HG03571 (cell line): ENCODE measurements around the gene HRCT1.

ENCODE experiments used
- ATAC-seq: cut with Tn5 transposase; IDR thresholded peaks from one replicate; pipeline ENCODE4 v1.9.1; 2021; ENCODE audit not compliant: unreplicated experiment

Gene HRCT1

DNA sequence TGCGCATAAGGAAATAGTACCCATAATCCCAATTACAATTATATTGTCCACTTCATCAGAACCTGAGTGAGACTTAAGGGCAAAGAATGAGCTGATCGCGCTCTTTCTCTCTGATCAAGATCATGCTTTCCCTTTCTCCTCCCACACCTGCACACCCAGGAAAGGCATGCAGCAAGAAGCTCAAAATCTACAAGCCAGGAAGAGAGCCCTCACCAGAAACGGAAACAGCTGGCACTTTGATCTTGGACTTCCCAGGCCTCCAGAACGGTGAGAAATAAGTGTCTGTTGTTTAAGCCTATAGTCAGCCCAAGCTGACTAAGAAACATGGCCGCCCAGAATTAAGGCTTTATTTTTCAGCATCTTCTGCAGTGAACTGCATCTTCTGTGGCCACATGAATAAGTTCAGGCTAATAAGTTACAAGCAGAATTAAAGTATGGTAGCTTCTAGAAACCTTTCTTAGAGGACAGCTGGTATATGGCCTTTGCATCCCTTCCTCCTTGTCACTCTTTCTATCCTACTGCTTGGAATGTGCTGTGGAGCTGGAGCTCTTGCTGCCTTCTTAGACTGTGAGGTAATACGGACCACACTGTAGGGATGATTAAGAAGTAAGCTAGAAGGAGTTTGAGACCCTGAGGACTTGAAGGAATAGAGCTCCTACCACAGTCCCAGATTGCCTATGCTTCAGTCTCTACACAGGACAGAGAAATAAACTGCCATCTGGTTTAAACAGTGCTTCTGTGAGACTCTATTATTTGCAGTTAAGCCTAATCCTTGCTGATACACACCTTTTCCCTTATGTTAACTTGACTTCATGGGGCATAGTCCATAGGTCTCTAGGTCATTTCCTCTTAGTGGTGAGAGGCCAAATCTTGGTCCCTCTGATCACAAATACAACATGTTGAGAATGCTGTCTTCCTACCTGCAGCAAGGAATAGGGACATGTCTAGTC is 34.7 kb downstream of the HRCT1 start:
- ATAC-seq, result no peak

DNA sequence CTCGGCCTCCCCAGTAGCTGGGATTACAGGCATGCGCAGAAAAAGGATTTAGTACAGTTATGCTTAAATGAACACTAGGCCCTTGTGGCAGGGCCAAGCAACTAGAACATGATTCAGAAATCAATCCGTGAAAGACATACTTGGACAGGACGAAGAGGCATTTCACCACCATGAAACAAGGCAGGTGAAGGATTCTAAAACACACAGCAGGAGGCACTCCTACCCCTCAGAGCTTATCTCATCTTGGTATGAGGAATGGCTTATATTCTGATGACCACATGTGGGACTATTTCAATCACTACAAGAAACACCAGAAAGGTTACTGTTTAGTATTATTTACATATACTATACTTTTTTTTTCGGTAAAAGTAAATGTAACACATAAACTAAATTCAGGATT is 36.3 kb downstream of the HRCT1 start:
- no peak for ATAC-seq

DNA sequence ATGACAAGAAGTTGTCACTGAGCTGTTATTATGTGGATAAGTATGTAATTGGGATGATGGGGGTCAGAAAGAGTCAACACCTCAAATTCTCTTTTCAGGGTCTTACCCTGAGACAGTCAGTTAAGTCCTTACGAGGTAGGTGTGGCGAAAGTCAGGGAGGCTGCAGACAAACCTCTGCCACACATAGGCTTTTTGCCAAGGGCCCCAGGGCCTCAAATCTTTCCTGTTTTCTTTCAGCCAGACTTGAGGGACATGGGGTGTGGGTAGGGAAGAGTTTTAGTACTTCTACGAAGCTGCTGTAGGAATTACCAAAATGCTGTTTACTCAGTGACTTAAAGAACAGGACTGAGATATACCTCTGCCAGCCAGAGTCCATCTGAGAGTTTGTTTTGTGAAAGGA is 38.2 kb downstream of the HRCT1 start:
- no peak for ATAC-seq

DNA sequence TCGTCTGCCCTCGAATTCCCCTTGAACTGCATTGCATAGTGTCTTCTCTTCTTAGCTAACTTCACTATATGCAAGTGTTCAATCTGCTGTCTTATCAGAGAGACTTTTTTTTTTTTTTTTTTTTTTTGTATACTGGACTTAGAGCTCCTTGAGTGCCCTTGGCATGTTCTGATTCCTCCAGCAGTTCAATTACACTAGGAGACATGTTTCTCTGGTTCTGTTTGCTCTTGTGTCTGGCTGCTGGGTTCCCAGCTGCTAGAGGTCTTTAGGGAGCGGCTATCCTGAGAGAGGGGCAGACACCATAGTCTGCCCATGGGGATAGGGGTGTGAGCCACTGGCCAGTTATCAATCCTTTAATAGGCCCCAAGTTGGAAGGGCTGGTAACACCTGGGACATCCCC is 38.8 kb downstream of the HRCT1 start:
- ATAC-seq, result no peak

DNA sequence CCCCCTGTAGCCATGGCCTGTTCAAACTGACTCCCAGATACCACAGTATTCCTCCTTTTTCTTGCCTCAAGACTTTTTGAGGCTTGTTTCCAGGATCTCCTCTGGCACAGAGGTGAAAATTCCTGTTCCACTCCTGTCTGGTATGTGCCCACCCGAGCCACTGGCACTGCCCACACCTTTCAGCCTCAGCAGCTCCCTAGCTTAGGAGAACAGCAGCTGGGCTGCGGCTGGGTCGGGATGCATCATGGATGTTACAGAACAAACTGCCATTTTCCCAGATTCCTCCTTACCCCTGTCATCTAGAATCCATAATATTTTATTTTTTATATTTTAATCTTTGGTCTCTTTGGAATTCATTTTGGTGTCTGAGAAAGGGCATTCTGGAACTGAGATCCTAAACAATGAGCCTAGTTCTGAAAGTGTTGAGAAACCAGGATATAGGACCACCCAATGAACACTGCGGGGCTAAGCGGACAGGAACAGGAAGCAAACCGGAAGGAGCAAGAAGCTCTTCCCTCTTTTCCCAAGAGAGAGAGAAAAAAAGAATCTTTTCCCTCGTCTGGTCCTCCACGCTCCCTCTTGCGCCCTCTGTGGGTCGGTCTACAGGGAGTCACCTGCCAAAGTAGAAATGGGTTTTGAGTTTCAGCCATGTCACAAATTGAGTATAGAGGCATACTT is 39.5 kb downstream of the HRCT1 start:
- no peak for ATAC-seq

DNA sequence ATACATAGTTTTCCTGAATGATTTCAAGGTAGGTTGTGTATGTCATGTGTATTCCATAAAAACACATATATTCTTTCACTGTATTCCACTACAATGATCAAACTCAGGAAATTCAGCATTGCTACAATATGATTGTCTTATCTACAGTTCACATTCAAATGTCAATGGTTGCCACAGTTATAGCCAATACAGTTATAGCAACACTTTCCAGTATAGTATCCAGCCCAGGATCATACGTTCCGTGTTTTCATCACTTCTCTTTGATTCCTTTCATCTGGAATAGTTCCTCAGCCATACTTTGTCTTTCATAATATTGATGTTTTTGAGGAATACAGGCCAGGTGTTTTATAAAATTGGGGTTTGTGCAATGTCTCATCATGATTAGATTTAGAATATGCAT is 42.4 kb downstream of the HRCT1 start:
- no peak for ATAC-seq

DNA sequence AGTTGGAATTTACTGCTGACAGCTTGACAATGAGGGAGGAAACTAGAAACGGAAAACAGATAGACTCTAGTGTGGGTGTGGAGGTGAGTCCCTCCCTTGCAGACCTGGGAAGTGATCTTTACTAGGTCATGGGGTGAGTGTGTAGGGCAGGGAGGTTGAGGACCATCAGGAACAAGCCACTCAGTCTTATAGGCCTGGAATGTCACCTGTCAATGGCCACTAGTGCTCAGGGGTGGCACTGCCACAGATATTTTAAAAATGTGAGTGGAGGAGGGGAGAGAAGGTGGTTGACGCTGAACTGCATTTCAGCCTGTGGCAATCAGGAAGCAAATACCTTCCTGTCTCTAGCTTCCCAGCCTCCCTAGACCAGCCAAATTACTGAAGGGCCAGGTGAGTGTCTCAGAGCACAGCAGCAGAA is 42.9 kb downstream of the HRCT1 start:
- no peak for ATAC-seq

DNA sequence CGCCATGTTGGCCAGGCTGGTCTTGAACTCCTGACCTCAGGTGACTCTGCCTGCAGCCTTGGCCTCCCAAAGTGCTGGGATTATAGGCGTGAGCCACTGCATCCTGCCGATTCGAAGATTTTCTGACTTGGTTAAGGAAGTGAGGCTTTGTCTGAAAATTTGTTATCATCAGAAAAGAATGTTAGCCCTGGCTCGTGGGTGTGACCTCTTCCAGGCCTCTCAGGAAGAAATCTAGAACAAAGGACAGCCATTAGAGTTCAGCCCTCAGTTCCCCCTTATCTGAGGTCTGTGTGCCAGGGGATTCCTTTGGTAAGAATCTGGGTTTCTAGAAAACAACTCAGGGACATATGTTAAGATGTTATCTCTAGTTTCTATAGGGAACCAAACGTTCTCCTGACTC is 45.7 kb downstream of the HRCT1 start:
- ATAC-seq, result no peak

DNA sequence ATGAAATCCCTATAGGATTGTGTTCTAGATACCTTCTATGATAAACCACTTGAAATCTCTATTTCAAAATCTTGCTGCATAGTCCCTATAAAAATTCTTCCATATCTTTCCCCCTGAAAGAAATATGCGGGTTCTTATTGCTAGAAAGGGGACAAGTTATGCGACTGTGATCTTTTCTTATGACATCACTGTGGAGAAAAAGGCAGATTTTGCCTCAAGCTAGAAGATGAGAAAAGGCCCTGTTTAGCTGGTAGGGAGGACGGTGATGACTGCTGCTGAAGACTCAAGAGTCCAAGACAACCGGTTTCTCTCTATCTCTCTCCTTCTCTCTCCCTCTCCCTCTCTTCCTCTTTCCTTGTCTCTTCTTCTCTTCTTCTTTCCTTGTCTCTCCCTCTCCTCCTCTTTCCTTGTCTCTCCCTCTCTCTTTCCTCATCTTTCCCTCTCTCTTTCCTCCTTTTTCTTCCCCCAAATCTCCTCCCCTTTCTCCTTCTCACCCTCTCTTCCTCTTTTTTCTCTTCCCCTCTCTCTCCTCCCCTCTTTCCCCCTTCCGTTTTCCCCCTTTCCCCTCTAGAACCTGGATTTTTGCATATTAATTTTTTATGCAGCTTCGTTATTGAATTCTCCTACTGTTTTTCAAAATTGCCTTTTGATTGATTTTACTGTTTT is 46.7 kb downstream of the HRCT1 start:
- no peak for ATAC-seq

DNA sequence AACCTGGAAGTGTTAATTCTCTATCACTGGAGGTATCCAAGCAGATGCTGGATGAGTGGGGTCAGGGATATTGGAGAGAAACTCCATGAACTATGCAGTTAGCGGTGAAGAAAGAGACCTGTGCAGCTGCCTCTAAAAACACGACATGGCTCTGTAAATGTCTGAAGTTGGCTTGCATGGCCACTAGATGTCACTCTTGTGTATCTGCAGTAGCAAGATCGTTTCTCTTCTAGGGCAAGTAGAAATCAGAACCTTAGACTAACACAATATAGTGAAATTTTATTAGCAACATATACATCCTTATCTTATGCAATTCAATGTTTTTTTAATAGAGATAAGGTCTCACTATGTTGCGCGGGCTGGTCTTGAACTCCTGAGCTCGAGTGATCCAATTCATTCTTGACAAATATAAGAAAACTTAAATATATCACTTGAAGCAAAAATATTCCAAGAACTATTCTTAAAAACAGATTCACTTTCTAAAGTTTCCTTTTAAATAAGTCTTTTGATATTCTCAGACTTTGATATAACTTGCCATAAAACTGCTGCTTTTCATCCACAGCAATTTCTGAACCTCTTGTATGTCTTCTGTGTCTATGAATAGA is 49.0 kb downstream of the HRCT1 start:
- ATAC-seq, result no peak

DNA sequence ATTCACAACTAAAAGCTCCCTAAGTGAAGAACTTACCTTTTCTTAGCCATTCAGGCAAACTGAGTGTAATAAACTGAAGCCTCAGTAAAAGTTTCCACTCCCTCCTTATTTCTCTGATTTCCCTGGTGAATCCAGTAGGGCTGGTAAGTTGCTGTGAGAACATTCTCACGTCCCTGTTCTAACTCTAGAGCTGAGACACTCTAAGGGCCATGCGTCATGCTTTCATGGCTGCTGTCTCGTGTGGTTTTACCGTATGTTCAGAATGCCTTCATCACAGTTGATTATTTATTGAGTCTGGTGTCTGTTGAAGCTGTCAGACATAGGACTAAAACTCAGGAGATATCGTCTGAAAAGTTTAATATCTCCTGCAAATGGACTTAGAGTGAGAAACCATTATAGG is 50.6 kb downstream of the HRCT1 start:
- ATAC-seq, result no peak
